ENCODE results near the gene CSDE1. TPM values are rescaled to one million over a fixed set of nuclear protein-coding genes. Genes with fewer than 3 reads are reported as not detected.

The CSDE1 gene
- 298 and 917 TPM in 2 replicates for total RNA-seq

DNA sequence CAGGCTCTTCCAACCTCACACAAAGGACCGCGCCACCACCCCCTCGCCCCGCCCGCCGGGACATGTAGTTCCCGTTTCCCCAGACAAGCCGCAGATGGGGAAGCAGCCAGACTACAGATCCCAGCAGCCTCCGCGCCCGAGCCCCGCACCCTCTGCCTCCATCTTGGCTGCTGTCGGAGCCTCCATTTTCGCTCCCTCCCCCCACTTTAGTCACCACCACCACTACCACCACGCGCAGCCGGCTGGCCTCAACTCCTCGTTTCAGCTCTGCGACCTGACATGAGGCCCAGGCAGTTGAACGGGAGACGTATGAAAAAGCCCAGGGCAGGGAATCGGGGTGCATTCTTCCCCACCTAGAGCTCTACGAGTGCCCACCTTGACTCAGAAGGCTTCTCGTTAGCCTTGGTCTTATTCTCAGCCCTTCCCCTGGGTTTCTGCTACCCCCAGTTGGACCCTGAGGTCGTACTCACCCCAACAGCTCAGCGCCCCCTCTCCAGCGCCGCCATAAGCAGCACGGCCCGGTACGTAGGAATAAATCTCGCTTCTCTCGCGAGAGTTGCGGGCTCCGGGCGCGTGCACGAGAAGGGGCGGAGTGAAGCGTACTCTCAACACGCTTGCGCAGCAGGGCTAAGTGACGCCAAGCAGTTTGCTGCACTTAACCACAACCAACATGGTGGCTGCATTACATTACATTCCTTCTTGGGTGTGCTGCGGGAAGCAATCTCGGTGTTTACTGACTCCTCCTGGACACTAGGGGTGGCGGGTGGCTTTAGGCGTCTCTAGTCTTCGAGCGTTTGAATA is at the start of gene CSDE1:
Gene CSDE1, minus strand, starts transcription at position 530 of the 801 bp plus-strand sequence. CDS start 18,094 bp downstream, outside the sequence.

DNA sequence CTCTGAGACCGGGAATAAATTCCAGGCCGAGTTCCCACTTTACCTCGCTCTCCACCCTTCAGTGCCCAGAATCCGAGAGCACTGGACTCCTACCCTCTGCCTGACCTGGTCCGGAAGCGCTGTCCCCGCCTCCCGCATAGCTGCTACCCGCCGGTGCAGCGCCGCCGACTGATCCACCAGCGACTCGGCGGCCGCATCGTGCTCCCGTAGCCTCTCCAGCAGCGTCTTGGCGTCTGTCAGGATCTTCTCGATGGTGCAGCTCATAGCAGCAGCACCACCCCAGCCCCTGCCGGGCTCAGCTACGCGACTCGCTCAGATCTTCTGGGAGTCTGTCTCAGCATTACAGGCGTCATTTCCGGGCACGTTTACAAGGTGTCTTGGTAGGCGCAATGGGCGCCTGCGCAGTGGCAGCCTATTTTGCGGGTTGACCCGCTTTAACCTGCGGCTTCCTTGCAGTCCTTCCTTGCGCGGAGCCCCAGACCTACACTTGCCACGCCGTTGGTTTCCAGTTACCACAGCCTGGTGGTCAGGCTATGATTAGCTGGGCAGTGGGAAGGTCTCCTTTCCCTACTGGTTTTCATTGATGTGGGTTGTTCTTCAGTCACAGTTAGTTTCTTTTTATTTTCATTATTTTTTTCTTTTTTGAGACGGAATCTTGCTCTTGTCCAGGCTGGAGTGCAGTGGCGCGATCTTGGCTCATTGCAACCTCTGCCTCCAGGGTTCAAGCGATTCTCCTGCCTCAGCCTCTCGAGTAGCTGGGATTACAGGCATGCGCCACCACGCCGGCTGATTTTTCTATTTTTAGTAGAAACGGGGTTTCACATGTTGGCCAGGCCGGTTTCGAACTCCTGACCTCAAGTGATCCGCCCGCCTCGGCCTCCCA is 22.8 kb upstream of the CSDE1 start, which contains the start of gene SIKE1:
Gene SIKE1, minus strand, starts transcription at position 342 of the 883 bp plus-strand sequence. Its CDS starts 78 bp downstream, at position 264.

DNA sequence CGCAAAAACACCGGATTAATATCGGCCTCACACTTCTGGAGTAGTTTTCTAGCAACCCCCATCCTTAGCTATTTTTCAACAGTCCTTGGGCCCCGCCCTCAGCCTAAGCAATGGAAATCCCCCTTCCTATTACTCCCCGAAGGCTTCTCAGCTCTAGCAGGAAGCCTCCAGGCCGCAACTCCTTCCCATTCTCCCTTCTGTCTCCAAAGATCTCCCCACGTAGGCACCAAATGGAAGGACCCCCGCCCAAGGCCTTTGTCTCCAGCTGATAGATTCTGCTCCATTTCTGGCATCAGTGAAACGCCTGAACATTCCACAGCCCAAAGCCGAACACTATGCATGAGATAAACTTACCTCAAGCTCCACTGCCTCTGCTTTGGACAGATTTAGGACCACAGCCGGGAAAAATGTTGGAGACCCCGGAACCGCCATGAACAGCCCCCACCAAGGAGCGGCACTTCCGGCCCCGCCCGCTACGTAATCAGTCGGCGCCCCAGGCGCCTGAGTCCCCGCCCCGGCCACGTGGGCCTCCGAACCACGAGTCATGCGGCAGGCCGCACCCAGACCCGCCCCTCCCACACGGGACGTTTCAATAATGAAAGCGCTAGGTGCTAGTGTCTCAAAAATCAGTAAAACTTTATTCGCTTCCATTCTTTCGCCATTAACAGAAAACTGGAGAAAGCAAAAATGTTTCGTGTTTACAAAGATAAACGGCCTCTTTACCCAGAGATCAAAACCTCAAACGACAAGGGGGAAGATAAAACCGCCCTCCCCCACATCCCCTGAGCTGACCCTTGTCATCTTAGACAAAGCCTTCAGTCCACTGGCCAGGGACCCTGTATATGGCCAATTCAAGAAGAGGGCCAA is 41.2 kb downstream of the CSDE1 start, which contains the start of gene NRAS:
Gene NRAS, minus strand, starts transcription at position 468 of the 867 bp plus-strand sequence. CDS start 611 bp downstream, outside the sequence.

DNA sequence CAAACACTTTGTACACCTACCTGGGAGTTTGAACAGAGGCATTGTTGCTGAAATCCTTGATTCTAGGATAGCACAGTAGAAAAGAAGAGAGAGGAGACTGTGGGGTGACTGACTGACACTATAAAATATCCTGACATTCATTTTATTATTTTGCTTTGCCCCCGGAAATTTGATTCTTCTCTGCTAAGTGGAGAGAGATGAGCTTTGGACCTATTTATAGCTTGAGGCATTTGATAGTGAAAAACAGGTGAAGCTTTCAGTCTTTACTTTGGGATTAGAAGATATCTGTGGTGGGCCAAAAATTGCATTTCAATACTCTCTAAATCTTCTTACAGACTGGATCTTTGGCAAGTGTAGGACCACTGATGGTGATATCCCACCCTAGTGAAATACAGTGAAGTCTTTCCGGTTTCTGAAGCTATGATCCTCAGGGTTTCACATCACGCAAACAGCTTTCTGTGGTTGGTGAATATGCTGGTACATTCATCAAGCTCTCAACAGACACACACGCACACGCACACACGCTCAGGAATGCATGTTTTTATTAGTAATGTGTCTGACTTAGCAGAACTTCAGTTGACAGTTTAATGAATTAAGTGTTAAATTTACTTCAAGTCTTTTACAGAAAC is 62.2 kb downstream of the CSDE1 start, which contains the start of gene AMPD1:
Gene AMPD1, minus strand, starts transcription at position 117 of the 629 bp plus-strand sequence. Its CDS starts 75 bp downstream, at position 42.

DNA sequence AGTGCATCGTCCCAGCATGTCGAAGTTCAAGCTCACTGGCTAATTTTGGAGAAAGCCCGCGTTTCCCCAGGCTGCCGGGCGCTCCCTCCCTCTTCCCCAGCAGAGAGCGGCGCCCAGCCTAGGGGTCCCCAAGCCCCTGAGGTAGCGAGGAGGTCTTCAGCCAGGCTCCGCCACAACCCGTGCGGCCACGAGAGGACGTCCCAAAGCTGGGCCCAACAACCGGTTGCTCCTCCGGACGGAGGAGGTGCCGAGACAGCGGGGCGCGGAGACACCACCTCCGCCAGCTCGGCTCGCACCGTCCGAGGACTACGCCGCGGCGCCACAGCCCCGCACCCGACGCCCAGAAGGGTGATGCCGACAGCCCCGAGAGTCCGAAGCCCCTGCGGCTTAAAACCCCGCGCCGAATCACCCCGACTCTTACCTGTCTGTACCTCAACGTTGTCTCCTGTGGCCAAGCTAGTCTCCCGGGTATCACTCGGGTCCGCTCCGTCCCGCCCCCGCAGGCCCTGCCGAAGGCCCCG is 88.2 kb downstream of the CSDE1 start, which contains the start of gene DENND2C:
Gene DENND2C, minus strand, starts transcription at position 488 of the 521 bp plus-strand sequence. CDS start 44,065 bp downstream, outside the sequence.

Other genes with a start within 250 kb of the CSDE1 start
- gene TRIM33, start 246.8 kb downstream of the CSDE1 start, total RNA-seq = 15.1 and 20.8 TPM in 2 replicates
- gene BCAS2, start 176.4 kb downstream of the CSDE1 start, total RNA-seq = 34.8 and 36.3 TPM in 2 replicates
- gene DENND2C, start 87.9 kb downstream of the CSDE1 start, total RNA-seq = 0.08 and 1.2 TPM in 2 replicates
- not detected in 2 replicates for gene AMPD1, start 62.4 kb downstream of the CSDE1 start, total RNA-seq
- 44.0 and 64.5 TPM in 2 replicates for gene NRAS, start 41.2 kb downstream of the CSDE1 start, total RNA-seq
- 32.6 and 41.0 TPM in 2 replicates for gene SIKE1, start 22.7 kb upstream of the CSDE1 start, total RNA-seq
- not detected in 2 replicates for gene SYCP1, start 96.9 kb upstream of the CSDE1 start, total RNA-seq